Liver (tissue), 3 donors: ENCODE measurements around the gene OPHN1.

Experiments used
- ATF3 ChIP-seq: IDR thresholded peaks from 2 replicates; pipeline ENCODE4 v1.6.1; 2016; ENCODE audit warnings: antibody characterized with exemption
- CTCF ChIP-seq: fragments of 150-350 bp; IDR thresholded peaks from 2 replicates; pipeline ENCODE4 v1.5.1; 2017; ENCODE audit warnings: improper control_type of control experiment, low read depth, low read length; ENCODE audit not compliant: missing input control
- GABPA ChIP-seq, 2 donors: IDR thresholded peaks in 1 of 2; conservative IDR thresholded peaks in 1 of 2; 2 replicates each; pipeline ENCODE4 v1.6.1; 2016; ENCODE audit warnings: antibody characterized with exemption in 2 of 2, mild to moderate bottlenecking in 1 of 2, moderate library complexity in 1 of 2
- HNF4A ChIP-seq, 2 donors: conservative IDR thresholded peaks; 2 replicates each; pipeline ENCODE4 v1.6.1; 2016; ENCODE audit warnings: antibody characterized with exemption in 2 of 2, mild to moderate bottlenecking in 2 of 2
- JUND ChIP-seq, 2 donors: IDR thresholded peaks; 2 replicates each; pipeline ENCODE4 v1.6.1; 2016; ENCODE audit warnings: antibody characterized with exemption in 2 of 2
- NR2F2 ChIP-seq: IDR thresholded peaks from 2 replicates; pipeline ENCODE4 v1.6.1; 2016; ENCODE audit warnings: antibody characterized with exemption
- RAD21 ChIP-seq, 2 donors: IDR thresholded peaks; 2 replicates each; pipeline ENCODE4 v1.6.1; 2016; ENCODE audit warnings: antibody characterized with exemption in 2 of 2, mild to moderate bottlenecking in 2 of 2
- REST ChIP-seq: IDR thresholded peaks from 2 replicates; pipeline ENCODE4 v1.6.1; 2016; ENCODE audit warnings: antibody characterized with exemption, mild to moderate bottlenecking
- SP1 ChIP-seq: IDR thresholded peaks from 2 replicates; pipeline ENCODE4 v1.6.1; 2018; ENCODE audit warnings: antibody characterized with exemption, mild to moderate bottlenecking
- TF ChIP-seq, protein P1 (sequence below): IDR thresholded peaks from 2 replicates; pipeline ENCODE4 v1.6.1; 2016; ENCODE audit warnings: antibody characterized with exemption
- donor health status: healthy.
- donor health status: healthy.

- TF ChIP-seq CTCF (no peak), JUND (IDR thresholded peaks at IDR 0.05) (no peak), ATF3 (no peak), REST (no peak), HNF4A (conservative IDR thresholded peaks at IDR 0.05) (no peak), RAD21 (IDR thresholded peaks at IDR 0.05) (no peak), SP1 (no peak), GABPA (IDR thresholded peaks at IDR 0.05 in 1 of 2, conservative IDR thresholded peaks at IDR 0.05 in 1 of 2) (no peak), NR2F2 (no peak)
- TF ChIP-seq, protein P1, sequence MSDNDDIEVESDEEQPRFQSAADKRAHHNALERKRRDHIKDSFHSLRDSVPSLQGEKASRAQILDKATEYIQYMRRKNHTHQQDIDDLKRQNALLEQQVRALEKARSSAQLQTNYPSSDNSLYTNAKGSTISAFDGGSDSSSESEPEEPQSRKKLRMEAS, result no peak
Measured at GRCh38 chrX:68438575-68438974, 5.3 kb upstream of the OPHN1 start.
